Prostate gland (tissue), 2 donors: Measurements from ENCODE around the gene CA14.

Experiments
- POLR2A ChIP-seq: fragments of 450-650 bp; IDR thresholded peaks from one replicate; pipeline ENCODE4 v1.6.1; 2016; ENCODE audit warnings: antibody characterized with exemption, mild to moderate bottlenecking
- POLR2AphosphoS5 ChIP-seq: sonication (generic); formaldehyde crosslinking; IDR thresholded peaks from one replicate; pipeline ENCODE4 v1.6.1; 2017; ENCODE audit warnings: antibody characterized with exemption
- TF ChIP-seq, protein P1 (sequence below), 4 experiments: fragments of 200-600 bp in 2 of 4; fragments of 450-650 bp in 2 of 4; sonication (generic) in 2 of 4; IDR thresholded peaks; 1 replicate in 3 of 4; 2 replicates in 1 of 4; pipeline ENCODE4 v1.5.1; 2016 to 2019; ENCODE audit warnings: antibody characterized with exemption in 4 of 4, mild to moderate bottlenecking in 2 of 4, moderate library complexity in 2 of 4

GRCh38 chr1:150293433-150294253 is 36.1 kb downstream of the CA14 start, which contains the start of gene MRPS21:
- TF ChIP-seq, protein P1, sequence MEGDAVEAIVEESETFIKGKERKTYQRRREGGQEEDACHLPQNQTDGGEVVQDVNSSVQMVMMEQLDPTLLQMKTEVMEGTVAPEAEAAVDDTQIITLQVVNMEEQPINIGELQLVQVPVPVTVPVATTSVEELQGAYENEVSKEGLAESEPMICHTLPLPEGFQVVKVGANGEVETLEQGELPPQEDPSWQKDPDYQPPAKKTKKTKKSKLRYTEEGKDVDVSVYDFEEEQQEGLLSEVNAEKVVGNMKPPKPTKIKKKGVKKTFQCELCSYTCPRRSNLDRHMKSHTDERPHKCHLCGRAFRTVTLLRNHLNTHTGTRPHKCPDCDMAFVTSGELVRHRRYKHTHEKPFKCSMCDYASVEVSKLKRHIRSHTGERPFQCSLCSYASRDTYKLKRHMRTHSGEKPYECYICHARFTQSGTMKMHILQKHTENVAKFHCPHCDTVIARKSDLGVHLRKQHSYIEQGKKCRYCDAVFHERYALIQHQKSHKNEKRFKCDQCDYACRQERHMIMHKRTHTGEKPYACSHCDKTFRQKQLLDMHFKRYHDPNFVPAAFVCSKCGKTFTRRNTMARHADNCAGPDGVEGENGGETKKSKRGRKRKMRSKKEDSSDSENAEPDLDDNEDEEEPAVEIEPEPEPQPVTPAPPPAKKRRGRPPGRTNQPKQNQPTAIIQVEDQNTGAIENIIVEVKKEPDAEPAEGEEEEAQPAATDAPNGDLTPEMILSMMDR (IDR thresholded peaks at IDR 0.05), result peak in 1 of 4 experiments; percentile 20
- TF ChIP-seq POLR2A, result peak; percentile 46
- TF ChIP-seq POLR2AphosphoS5, result peak; percentile 90
